HL-60 (cell line): Measurements from ENCODE around the gene ANKFN1.

Source experiments
- CTCF ChIP-seq: IDR thresholded peaks from one replicate; pipeline ENCODE4 v1.5.1; 2011; ENCODE audit warnings: low read length, control low read depth, inconsistent platforms; ENCODE audit not compliant: insufficient read depth
- GABPA ChIP-seq: IDR thresholded peaks from 2 replicates; pipeline ENCODE4 v1.6.1; 2012; ENCODE audit warnings: low read depth
- POLR2AphosphoS5 ChIP-seq: IDR thresholded peaks from 2 replicates; pipeline ENCODE4 v1.6.1; 2012; ENCODE audit warnings: low read depth

DNA sequence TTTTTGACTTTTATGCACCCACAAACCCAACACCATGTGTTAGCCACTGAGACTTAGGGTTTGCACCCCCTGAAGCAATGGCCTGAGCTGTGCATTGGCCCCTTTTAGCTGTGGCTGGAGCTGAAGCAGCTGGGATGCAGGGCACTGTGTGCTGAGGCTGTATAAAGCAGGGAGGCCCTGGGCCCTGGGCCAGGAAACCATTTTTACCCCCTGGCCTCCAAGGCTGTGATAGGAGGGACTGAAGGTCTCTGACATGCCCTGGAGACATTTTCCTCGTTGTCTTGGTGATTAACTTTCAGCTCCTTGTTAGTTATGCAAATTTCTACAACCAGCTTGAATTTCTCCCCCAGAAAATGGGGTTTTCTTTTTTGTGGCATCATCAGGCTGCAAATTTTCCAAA lies 6.7 kb upstream of the ANKFN1 start:
- TF ChIP-seq CTCF: no peak
- TF ChIP-seq POLR2AphosphoS5: no peak
- TF ChIP-seq GABPA: no peak
